PC-3 (cell line): ENCODE measurements around the gene CISTR. TPM values are rescaled to one million over a fixed set of nuclear protein-coding genes. Genes with fewer than 3 reads are reported as not detected.

ENCODE experiments used
- ATAC-seq: fragments of 200-7000 bp; cut with Tn5 transposase; 2 replicates; pipeline ENCODE4 v1.9.1; 2020; ENCODE audit warnings: mild to moderate bottlenecking, moderate library complexity
- BruUV-seq: library from RNA; stranded (reverse); fragments of 400-500 nt; replicated peaks from 2 replicates; lab custom pipeline; 2021; lab: Mats Ljungman, UMichigan
- CTCF ChIA-PET: fragments of 300-600 bp; sonication (Branson Sonifier 250); formaldehyde crosslinking; loops from one replicate; lab custom pipeline; 2022; ENCODE audit warnings: antibody characterized with exemption; lab: Charles Lee
- POLR2A ChIA-PET: fragments of 300-600 bp; sonication (Branson Sonifier 250); formaldehyde crosslinking; loops from one replicate; lab custom pipeline; 2022; ENCODE audit warnings: antibody characterized with exemption; ENCODE audit not compliant: unreplicated experiment; lab: Charles Lee
- DNase-seq: peaks from one replicate; pipeline ENCODE4 v3.0.0-alpha.2; 2015
- H2AFZ ChIP-seq: fragments of 300-600 bp; sonication (generic); 2 replicates; pipeline ENCODE4 v1.6.0; 2016; ENCODE audit warnings: antibody characterized with exemption, low read length
- H3F3A ChIP-seq: fragments of 300-600 bp; sonication (generic); one replicate; pipeline ENCODE4 v1.6.0; 2017; ENCODE audit warnings: antibody characterized with exemption, low read length, control low read depth, mild to moderate bottlenecking; ENCODE audit not compliant: unreplicated experiment
- H3K27ac ChIP-seq: fragments of 300-600 bp; sonication (generic); 2 replicates; pipeline ENCODE4 v1.5.1; 2016; ENCODE audit warnings: mild to moderate bottlenecking, low read length
- H3K27me3 ChIP-seq: fragments of 300-600 bp; sonication (generic); 2 replicates; pipeline ENCODE4 v1.6.1; 2016; ENCODE audit warnings: low read length, mixed read lengths
- H3K36me3 ChIP-seq: fragments of 300-600 bp; sonication (generic); 2 replicates; pipeline ENCODE4 v1.6.1; 2016; ENCODE audit warnings: low read depth, mixed run types, low read length, mixed read lengths
- H3K4me1 ChIP-seq: fragments of 300-600 bp; sonication (generic); 2 replicates; pipeline ENCODE4 v1.5.1; 2016; ENCODE audit warnings: low read length; ENCODE audit not compliant: insufficient read depth
- H3K4me2 ChIP-seq: fragments of 300-600 bp; sonication (generic); 2 replicates; pipeline ENCODE4 v1.6.0; 2016; ENCODE audit warnings: low read length
- H3K4me3 ChIP-seq: fragments of 300-600 bp; sonication (generic); 2 replicates; pipeline ENCODE4 v1.5.1; 2016; ENCODE audit warnings: mild to moderate bottlenecking, low read length, mixed read lengths
- H3K79me2 ChIP-seq: fragments of 300-600 bp; sonication (generic); 2 replicates; pipeline ENCODE4 v1.6.1; 2017; ENCODE audit warnings: low read length, mixed read lengths
- H3K9ac ChIP-seq: fragments of 300-600 bp; sonication (generic); 2 replicates; pipeline ENCODE4 v1.6.0; 2016; ENCODE audit warnings: mild to moderate bottlenecking, low read length
- H3K9me2 ChIP-seq: fragments of 300-600 bp; sonication (generic); replicated peaks from 2 replicates; pipeline ENCODE4 v1.6.1; 2016; ENCODE audit warnings: mixed run types, low read length, mixed read lengths
- H3K9me3 ChIP-seq: fragments of 300-600 bp; sonication (generic); 2 replicates; pipeline ENCODE4 v1.6.1; 2016; ENCODE audit warnings: low read length, mixed read lengths
- H4K20me1 ChIP-seq: fragments of 300-600 bp; sonication (generic); 2 replicates; pipeline ENCODE4 v1.6.1; 2016; ENCODE audit warnings: low read length, mixed read lengths
- EZH2 ChIP-seq: fragments of 300-600 bp; sonication (generic); IDR thresholded peaks from one replicate; pipeline ENCODE4 v1.6.1; 2017; ENCODE audit warnings: antibody characterized with exemption, mild to moderate bottlenecking, low read length; ENCODE audit not compliant: unreplicated experiment
- EZH2phosphoT487 ChIP-seq: fragments of 300-600 bp; sonication (generic); IDR thresholded peaks from 2 replicates; pipeline ENCODE4 v1.6.1; 2018; ENCODE audit warnings: mild to moderate bottlenecking, antibody characterized with exemption, low read length, borderline replicate concordance
- intact Hi-C: fragments of 100-400 bp; cut with micrococcal nuclease; formaldehyde crosslinking; loops from 2 replicates; pipeline ENCODE4 v1.9.0; 2023
- total RNA-seq: library from RNA; depleted of rRNA; stranded (reverse); fragments of >200 nt; gene quantifications from 2 replicates; pipeline ENCODE4 v1.2.3, GENCODE V29; 2014
- TF ChIP-seq, protein P1 (sequence below): fragments of 300-600 bp; sonication (generic); conservative IDR thresholded peaks from 2 replicates; pipeline ENCODE4 v1.5.1; 2017; ENCODE audit warnings: antibody characterized with exemption, low read depth, mild to moderate bottlenecking, low read length

Gene CISTR
- total RNA-seq, 1 experiment from 2014 or later = not detected

DNA sequence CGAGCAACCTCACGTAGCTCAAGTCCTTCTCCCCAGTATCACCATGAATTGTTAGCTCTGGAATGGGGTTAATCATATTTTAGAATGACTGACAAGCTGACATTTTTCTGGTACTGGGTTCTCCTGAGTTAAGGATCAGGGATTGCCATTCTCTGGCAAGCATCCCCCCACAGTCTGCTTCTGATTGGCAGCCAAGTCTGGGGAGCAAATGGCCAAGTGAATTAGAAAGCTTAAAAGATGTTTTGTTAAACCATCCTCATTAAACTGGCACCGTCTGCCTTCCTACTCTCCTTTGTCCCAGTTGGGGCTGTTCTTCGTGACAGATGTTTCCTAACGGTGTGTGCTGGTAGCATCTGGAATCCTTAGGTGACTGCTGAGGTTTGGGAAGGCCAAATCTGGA, 17.2 kb upstream of the CISTR start:
- no peak overlapping the region for H3K4me3 ChIP-seq
- H3K9me3 ChIP-seq = no peaks in the 10 kb centered on the region
- DNase-seq (no peak), ATAC-seq (no peak)
- no peaks in the 10 kb centered on the region for H3K27me3 ChIP-seq
- H3K27ac ChIP-seq = peak overlapping the region; percentile 78
- intact Hi-C loops = loop anchor here (5.0 kb wide), 1 partner anchor 433 kb away; no protein-coding TSS in a partner anchor
- TF ChIP-seq, protein P1, sequence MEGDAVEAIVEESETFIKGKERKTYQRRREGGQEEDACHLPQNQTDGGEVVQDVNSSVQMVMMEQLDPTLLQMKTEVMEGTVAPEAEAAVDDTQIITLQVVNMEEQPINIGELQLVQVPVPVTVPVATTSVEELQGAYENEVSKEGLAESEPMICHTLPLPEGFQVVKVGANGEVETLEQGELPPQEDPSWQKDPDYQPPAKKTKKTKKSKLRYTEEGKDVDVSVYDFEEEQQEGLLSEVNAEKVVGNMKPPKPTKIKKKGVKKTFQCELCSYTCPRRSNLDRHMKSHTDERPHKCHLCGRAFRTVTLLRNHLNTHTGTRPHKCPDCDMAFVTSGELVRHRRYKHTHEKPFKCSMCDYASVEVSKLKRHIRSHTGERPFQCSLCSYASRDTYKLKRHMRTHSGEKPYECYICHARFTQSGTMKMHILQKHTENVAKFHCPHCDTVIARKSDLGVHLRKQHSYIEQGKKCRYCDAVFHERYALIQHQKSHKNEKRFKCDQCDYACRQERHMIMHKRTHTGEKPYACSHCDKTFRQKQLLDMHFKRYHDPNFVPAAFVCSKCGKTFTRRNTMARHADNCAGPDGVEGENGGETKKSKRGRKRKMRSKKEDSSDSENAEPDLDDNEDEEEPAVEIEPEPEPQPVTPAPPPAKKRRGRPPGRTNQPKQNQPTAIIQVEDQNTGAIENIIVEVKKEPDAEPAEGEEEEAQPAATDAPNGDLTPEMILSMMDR = no peak
- TF ChIP-seq EZH2 (no peak), EZH2phosphoT487 (no peak)
- H3K9ac ChIP-seq = no peak overlapping the region
- ChIA-PET CTCF (no interaction called here), POLR2A (no interaction called here)
- no peaks in the 10 kb centered on the region for H3K36me3 ChIP-seq
- no peak overlapping the region; the same call in 1 of the 2 replicates for H3K4me2 ChIP-seq
- H3F3A ChIP-seq = no peaks in the 10 kb centered on the region
- peaks cover 40% of the 10 kb centered on the region for H3K4me1 ChIP-seq
- no peaks in the 10 kb centered on the region for H3K9me2 ChIP-seq
- no peaks in the 10 kb centered on the region for H3K79me2 ChIP-seq
- BruUV-seq = no TSS peak
- no peak overlapping the region for H2AFZ ChIP-seq
- H4K20me1 ChIP-seq = no peaks in the 10 kb centered on the region

DNA sequence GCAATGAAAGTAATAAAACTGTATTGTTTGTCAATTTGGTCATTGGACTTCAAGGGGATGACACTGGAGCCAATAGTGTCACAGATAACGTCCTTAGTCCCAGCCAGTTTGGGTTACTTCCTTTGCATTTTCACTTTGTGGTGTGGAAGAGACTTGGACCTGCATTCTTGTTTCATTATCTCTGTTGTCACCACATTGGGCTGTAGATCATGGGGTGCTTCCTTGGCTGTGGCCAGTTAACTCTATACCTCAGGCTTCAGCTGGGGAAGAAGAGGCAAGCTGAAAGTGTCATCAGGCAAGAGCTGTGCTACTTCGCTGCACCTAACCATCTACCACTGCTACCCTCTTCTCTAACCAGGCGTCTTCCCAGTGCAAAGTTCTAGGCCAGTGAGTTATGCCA, 15.1 kb upstream of the CISTR start:
- H2AFZ ChIP-seq = no peak overlapping the region
- CTCF ChIA-PET = no interaction called here
- no peak for ATAC-seq
- no peak overlapping the region for H3K27ac ChIP-seq
- H3K4me1 ChIP-seq = peaks cover 36% of the 10 kb centered on the region
- H3K27me3 ChIP-seq = no peaks in the 10 kb centered on the region
- no peaks in the 10 kb centered on the region for H4K20me1 ChIP-seq
- H3K4me2 ChIP-seq = no peak overlapping the region
- intact Hi-C loops = loop anchor here (1.0 to 5.0 kb wide), 4 partner anchors 172 to 435 kb away; no protein-coding TSS in a partner anchor
- no peaks in the 10 kb centered on the region for H3F3A ChIP-seq
- no peak overlapping the region for H3K4me3 ChIP-seq
- DNase-seq = no peak
- no peaks in the 10 kb centered on the region for H3K79me2 ChIP-seq
- no peaks in the 10 kb centered on the region for H3K36me3 ChIP-seq
- no peaks in the 10 kb centered on the region for H3K9me3 ChIP-seq
- no TSS peak for BruUV-seq
- POLR2A ChIA-PET = no interaction called here
- TF ChIP-seq, protein P1 = no peak
- TF ChIP-seq EZH2 (no peak), EZH2phosphoT487 (no peak)
- H3K9ac ChIP-seq = no peak overlapping the region
- H3K9me2 ChIP-seq = no peaks in the 10 kb centered on the region

DNA sequence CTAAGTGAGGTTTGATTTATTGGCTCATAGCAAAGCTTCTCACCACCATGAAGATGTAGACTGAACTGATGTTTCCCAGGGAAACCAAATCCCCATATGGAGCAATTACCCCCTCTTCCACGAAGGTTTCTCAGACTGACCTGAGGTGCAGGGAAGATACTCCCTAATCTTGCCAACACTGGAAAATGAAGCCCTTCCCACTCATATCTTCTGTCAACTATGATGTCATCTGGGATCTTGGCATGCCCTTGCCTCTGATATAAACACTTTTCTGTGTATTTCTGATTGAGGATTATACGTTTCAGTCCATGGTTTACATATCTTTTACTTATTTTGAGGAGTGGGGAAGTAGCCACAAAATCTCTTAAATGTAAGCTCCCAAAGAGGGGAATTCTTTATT, 14.1 kb upstream of the CISTR start:
- H3K9me2 ChIP-seq = no peaks in the 10 kb centered on the region
- H2AFZ ChIP-seq = no peak overlapping the region
- H3K4me1 ChIP-seq = peaks cover 26% of the 10 kb centered on the region
- CTCF ChIA-PET = interaction anchor here (0.5 kb wide), 1 partner anchor 569 kb away, joined by 5 read pairs; no protein-coding TSS in a partner anchor
- no peak overlapping the region for H3K27ac ChIP-seq
- intact Hi-C loops = loop anchor here (2.0 to 5.0 kb wide), 2 partner anchors 187 to 436 kb away; no protein-coding TSS in a partner anchor
- POLR2A ChIA-PET = no interaction called here
- H3K9me3 ChIP-seq = no peaks in the 10 kb centered on the region
- H3K4me3 ChIP-seq = no peak overlapping the region
- H3F3A ChIP-seq = no peaks in the 10 kb centered on the region
- TF ChIP-seq, protein P1 = no peak
- TF ChIP-seq EZH2phosphoT487 = no peak
- no peak for TF ChIP-seq EZH2
- H3K4me2 ChIP-seq = no peak overlapping the region
- H3K27me3 ChIP-seq = no peaks in the 10 kb centered on the region
- BruUV-seq = no TSS peak
- ATAC-seq (no peak), DNase-seq (no peak)
- no peak overlapping the region for H3K9ac ChIP-seq
- no peaks in the 10 kb centered on the region for H4K20me1 ChIP-seq
- no peaks in the 10 kb centered on the region for H3K79me2 ChIP-seq
- no peaks in the 10 kb centered on the region for H3K36me3 ChIP-seq
